Neural progenitor cell (in vitro differentiated cells): ENCODE results near the gene STX1B. TPM values are rescaled to one million over a fixed set of nuclear protein-coding genes. Genes with fewer than 3 reads are reported as not detected.

ENCODE experiments used
- DNase-seq: peaks from one replicate; pipeline ENCODE4 v3.0.0-alpha.2; 2016; ENCODE audit warnings: low spot score
- H2AFZ ChIP-seq: fragments of 200-600 bp; sonication (generic); replicated peaks from 2 replicates; pipeline ENCODE4 v1.6.1; 2016; ENCODE audit warnings: antibody characterized with exemption
- H3F3A ChIP-seq: fragments of 200-600 bp; sonication (generic); 2 replicates; pipeline ENCODE4 v1.6.1; 2016; ENCODE audit warnings: antibody characterized with exemption, low read depth
- H3K27ac ChIP-seq: fragments of 200-600 bp; sonication (generic); 2 replicates; pipeline ENCODE4 v1.5.1; 2016; ENCODE audit warnings: mild to moderate bottlenecking
- H3K27me3 ChIP-seq: fragments of 200-600 bp; sonication (generic); 2 replicates; pipeline ENCODE4 v1.6.1; 2016; ENCODE audit warnings: mild to moderate bottlenecking, moderate library complexity
- H3K36me3 ChIP-seq: fragments of 200-600 bp; sonication (generic); 2 replicates; pipeline ENCODE4 v1.5.1; 2016
- H3K4me1 ChIP-seq: fragments of 200-600 bp; sonication (generic); 2 replicates; pipeline ENCODE4 v1.6.1; 2016; ENCODE audit warnings: mixed run types
- H3K4me2 ChIP-seq: fragments of 200-600 bp; sonication (generic); 2 replicates; pipeline ENCODE4 v1.6.1; 2016
- H3K4me3 ChIP-seq: fragments of 200-600 bp; sonication (generic); 2 replicates; pipeline ENCODE4 v1.5.1; 2016
- H3K79me2 ChIP-seq: fragments of 200-600 bp; sonication (generic); 2 replicates; pipeline ENCODE4 v1.6.1; 2016; ENCODE audit warnings: low read depth
- H3K9ac ChIP-seq: fragments of 200-600 bp; sonication (generic); 2 replicates; pipeline ENCODE4 v1.6.1; 2016
- H3K9me3 ChIP-seq: fragments of 200-600 bp; sonication (generic); 2 replicates; pipeline ENCODE4 v1.5.1; 2016; ENCODE audit warnings: low read depth
- H4K20me1 ChIP-seq: fragments of 200-600 bp; sonication (generic); 2 replicates; pipeline ENCODE4 v1.6.1; 2016; ENCODE audit warnings: low read depth
- H3K27ac Mint-ChIP-seq: 3 replicates; pipeline ENCODE4 v1.8.0; 2021; ENCODE audit warnings: mixed read lengths
- H3K27me3 Mint-ChIP-seq: 2 replicates; pipeline ENCODE4 v1.8.0; 2022; ENCODE audit warnings: low read depth, mild to moderate bottlenecking, inconsistent platforms, moderate library complexity, mixed read lengths; ENCODE audit not compliant: insufficient read depth
- H3K36me3 Mint-ChIP-seq: 3 replicates; pipeline ENCODE4 v1.8.0; 2021; ENCODE audit warnings: mixed read lengths
- H3K4me1 Mint-ChIP-seq: 3 replicates; pipeline ENCODE4 v1.8.0; 2021; ENCODE audit warnings: mixed read lengths
- H3K4me3 Mint-ChIP-seq: 3 replicates; pipeline ENCODE4 v1.8.0; 2021; ENCODE audit warnings: mild to moderate bottlenecking, moderate library complexity, mixed read lengths
- H3K9me3 Mint-ChIP-seq: 3 replicates; pipeline ENCODE4 v1.8.0; 2020; ENCODE audit warnings: mixed read lengths
- EZH2 ChIP-seq: fragments of 200-600 bp; sonication (generic); IDR thresholded peaks from 2 replicates; pipeline ENCODE4 v1.6.1; 2017; ENCODE audit warnings: antibody characterized with exemption, mild to moderate bottlenecking, moderate library complexity
- EZH2phosphoT487 ChIP-seq: fragments of 200-600 bp; sonication (generic); IDR thresholded peaks from 2 replicates; pipeline ENCODE4 v1.6.1; 2017; ENCODE audit warnings: antibody characterized with exemption
- total RNA-seq: library from RNA; depleted of rRNA; stranded (reverse); fragments of >200 nt; gene quantifications from 2 replicates; pipeline ENCODE4 v1.2.3, GENCODE V29; 2015; ENCODE audit warnings: low replicate concordance
- TF ChIP-seq, protein P1 (sequence below): fragments of 200-600 bp; sonication (generic); IDR thresholded peaks from 2 replicates; pipeline ENCODE4 v1.5.1; 2017; ENCODE audit warnings: antibody characterized with exemption, mild to moderate bottlenecking

STX1B gene
- total RNA-seq, 1 donor from 2014 or later: 7.3 TPM

DNA sequence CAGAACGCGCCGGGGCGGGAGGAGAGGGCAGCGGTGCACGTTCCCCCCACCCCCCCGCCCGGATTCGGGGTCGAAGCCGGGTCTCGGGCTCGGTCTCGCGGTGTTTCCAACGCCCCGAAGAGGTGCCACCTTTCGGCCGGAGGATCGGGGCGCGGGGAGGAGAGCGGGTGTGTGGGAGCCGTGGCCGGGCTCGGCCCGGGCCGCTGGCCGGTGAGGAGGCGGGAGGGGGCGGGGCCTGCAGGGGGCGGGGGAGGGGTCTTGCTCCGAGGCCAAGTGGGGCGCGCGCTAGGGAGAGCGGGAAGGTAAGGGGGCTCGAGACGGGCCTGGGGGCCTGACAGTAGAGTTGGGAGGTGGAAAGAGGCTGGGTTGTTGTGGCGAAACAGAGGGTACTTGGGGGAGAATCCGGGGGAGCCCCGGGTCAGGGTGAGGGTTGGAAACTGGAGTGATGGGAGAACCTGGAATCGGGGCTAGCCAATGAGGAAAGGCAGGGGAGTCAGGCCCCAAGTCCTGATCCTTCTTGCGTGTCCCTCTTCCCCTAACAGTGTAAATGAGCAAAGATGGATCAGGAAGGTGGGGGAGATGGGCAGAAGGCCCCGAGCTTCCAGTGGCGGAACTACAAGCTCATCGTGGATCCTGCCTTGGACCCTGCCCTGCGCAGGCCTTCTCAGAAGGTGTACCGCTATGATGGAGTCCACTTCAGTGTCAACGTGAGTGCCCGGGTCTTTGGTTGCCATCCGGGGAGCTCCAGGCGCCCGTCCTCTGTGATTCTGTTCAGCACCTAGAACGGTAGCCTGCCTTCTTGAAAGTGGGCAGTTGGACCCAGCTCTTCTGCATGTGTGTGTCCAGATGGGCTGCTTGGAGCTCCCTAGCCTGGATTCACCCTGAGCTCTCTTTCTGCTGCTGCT is 52.0 kb downstream of the STX1B start:
- Histone ChIP-seq H3K9ac (peak overlapping the region; percentile 100), H3F3A (peaks cover 41% of the 10 kb centered on the region), H3K4me2 (peak overlapping the region; percentile 83), H3K9me3 (no peaks in the 10 kb centered on the region), H3K79me2 (peaks cover 23% of the 10 kb centered on the region), H3K27ac (peak overlapping the region; percentile 100), H3K4me1 (peaks cover 5% of the 10 kb centered on the region), H2AFZ (no peak overlapping the region), H4K20me1 (peaks cover 16% of the 10 kb centered on the region), H3K27me3 (no peaks in the 10 kb centered on the region), H3K36me3 (peaks cover 14% of the 10 kb centered on the region), H3K4me3 (peak overlapping the region; percentile 98)
- Mint-ChIP-seq H3K27ac (peak overlapping the region; percentile 88), H3K4me1 (peaks cover 12% of the 10 kb centered on the region), H3K9me3 (no peaks in the 10 kb centered on the region), H3K4me3 (peak overlapping the region; percentile 97), H3K36me3 (peaks cover 17% of the 10 kb centered on the region), H3K27me3 (peaks cover 5% of the 10 kb centered on the region)
- DNase-seq: peak; percentile 89
- TF ChIP-seq EZH2phosphoT487 (no peak), EZH2 (no peak)
- TF ChIP-seq, protein P1, sequence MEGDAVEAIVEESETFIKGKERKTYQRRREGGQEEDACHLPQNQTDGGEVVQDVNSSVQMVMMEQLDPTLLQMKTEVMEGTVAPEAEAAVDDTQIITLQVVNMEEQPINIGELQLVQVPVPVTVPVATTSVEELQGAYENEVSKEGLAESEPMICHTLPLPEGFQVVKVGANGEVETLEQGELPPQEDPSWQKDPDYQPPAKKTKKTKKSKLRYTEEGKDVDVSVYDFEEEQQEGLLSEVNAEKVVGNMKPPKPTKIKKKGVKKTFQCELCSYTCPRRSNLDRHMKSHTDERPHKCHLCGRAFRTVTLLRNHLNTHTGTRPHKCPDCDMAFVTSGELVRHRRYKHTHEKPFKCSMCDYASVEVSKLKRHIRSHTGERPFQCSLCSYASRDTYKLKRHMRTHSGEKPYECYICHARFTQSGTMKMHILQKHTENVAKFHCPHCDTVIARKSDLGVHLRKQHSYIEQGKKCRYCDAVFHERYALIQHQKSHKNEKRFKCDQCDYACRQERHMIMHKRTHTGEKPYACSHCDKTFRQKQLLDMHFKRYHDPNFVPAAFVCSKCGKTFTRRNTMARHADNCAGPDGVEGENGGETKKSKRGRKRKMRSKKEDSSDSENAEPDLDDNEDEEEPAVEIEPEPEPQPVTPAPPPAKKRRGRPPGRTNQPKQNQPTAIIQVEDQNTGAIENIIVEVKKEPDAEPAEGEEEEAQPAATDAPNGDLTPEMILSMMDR: no peak

DNA sequence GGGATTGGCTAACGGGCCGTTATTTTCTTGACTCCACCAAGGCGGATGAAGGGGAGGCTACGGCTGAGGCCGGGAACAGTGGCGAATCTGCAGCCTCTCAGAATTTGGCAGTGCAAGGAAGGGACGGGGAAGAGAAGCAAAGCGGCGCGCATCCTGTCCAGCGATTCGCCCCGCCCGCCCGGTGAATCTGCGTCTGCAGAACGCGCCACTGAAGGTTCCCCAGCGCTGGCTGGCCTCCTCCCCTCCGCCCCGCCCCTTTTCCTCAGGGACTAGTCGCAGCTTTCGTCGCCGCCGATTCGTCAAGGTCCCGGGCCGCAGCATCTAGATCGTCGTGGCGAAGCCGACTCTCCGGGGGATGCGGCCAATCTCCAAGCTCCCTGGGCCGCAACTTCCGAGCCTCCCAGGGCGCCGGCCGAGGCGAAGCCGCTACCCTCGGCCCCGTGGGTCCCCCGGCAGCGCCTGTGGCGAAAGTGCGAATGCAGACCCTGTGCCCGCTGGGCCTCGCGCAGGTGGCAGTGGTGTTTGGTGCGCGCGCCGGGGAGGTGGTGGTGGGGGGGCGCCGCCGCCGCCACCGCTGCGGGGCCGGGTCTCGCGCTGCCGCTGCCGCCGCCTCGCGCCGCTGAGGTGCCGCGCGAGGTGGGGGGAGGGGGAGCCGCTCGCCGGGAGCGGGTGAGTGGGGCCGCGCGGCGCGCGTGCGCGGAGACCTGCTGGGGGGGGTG is 52.8 kb downstream of the STX1B start, which contains the start of gene SETD1A:
SETD1A (plus strand) TSS at position 299 of the 719 bp plus-strand sequence. CDS start 978 bp downstream, outside the sequence.
- Histone ChIP-seq H3K79me2 (peaks cover 23% of the 10 kb centered on the region), H3K36me3 (peaks cover 11% of the 10 kb centered on the region), H3K9ac (peak within 1 kb of the TSS; percentile 100), H3F3A (peaks cover 47% of the 10 kb centered on the region), H3K4me3 (peak within 1 kb of the TSS; percentile 98), H3K4me2 (peak within 1 kb of the TSS; percentile 83), H3K27ac (peak within 1 kb of the TSS; percentile 100), H3K27me3 (no peaks in the 10 kb centered on the region), H2AFZ (peak within 1 kb of the TSS; percentile 100), H4K20me1 (peaks cover 16% of the 10 kb centered on the region), H3K9me3 (no peaks in the 10 kb centered on the region), H3K4me1 (peaks cover 5% of the 10 kb centered on the region)
- Mint-ChIP-seq H3K36me3 (peaks cover 12% of the 10 kb centered on the region), H3K27ac (peak within 1 kb of the TSS; percentile 100), H3K27me3 (peaks cover 5% of the 10 kb centered on the region), H3K4me1 (peaks cover 14% of the 10 kb centered on the region), H3K9me3 (no peaks in the 10 kb centered on the region), H3K4me3 (peak within 1 kb of the TSS; percentile 97)
- peak; percentile 99 for DNase-seq
- TF ChIP-seq EZH2phosphoT487 (no peak), EZH2 (no peak)
- TF ChIP-seq, protein P1: no peak

DNA sequence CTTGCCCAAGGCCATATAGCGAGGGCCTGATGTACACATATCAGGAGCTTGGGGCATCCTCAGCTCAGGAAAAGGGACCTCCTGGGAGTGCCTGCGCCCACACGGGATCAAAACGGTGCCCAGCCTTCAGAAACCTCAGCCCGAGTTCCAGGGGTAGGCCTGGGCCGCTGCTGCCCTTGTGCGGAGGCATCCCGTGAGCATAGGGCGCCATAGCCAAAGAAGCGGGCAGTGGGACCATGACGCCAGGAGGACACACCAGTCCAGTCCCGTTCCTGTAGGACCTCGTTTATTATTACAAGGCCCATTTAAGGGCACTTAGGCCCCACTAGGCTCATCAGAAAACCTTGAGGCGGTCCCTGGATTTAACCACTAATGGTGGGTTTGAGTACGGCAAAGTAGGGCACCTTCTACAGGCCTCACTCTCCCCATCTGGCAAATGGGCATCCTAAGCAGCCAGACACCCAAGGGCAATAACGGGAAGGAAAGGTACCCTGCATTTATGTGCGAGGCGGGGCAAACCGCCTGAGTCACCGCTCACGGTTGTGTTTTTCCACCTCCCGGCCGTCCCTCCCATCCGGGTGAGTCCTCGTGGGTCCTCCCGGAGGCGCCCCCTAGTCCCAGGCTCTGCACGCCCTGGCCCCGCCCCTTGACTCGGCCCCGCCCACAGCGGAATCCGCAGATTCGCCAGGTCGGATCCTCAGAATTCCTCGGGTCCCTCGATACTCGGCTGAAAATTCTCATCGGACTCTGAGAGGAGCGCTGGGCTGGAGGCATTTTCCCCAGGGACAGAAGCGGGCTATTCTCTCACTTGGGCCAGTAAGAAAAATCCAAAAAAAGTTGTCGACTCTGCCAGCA is 53.6 kb downstream of the STX1B start:
- peaks cover 14% of the 10 kb centered on the region for H3K4me1 Mint-ChIP-seq
- Histone ChIP-seq H3K36me3 (peaks cover 9% of the 10 kb centered on the region), H3K27me3 (no peaks in the 10 kb centered on the region), H3K4me3 (peak overlapping the region; percentile 98), H3F3A (peaks cover 47% of the 10 kb centered on the region), H2AFZ (peak overlapping the region; percentile 100), H3K79me2 (peaks cover 23% of the 10 kb centered on the region), H3K9me3 (no peaks in the 10 kb centered on the region), H3K4me1 (peaks cover 5% of the 10 kb centered on the region), H3K9ac (peak overlapping the region; percentile 100), H3K27ac (peak overlapping the region; percentile 100), H4K20me1 (peaks cover 16% of the 10 kb centered on the region), H3K4me2 (peak overlapping the region; percentile 83)
- no peak for TF ChIP-seq EZH2
- TF ChIP-seq, protein P1: peak; percentile 44
- peak overlapping the region; percentile 97 for H3K4me3 Mint-ChIP-seq
- peak overlapping the region; percentile 100 for H3K27ac Mint-ChIP-seq
- H3K27me3 Mint-ChIP-seq: peaks cover 3% of the 10 kb centered on the region
- peak; percentile 89 for DNase-seq
- peaks cover 9% of the 10 kb centered on the region for H3K36me3 Mint-ChIP-seq
- no peaks in the 10 kb centered on the region for H3K9me3 Mint-ChIP-seq
